Colonic mucosa (tissue), 4 donors: Measurements from ENCODE around the gene SERPINB10. TPM values are rescaled to one million over a fixed set of nuclear protein-coding genes. Genes with fewer than 3 reads are reported as not detected.

Experiments used
- DNase-seq: peaks from one replicate; pipeline ENCODE4 v3.0.0-alpha.2; 2020
- H3K27ac ChIP-seq: fragments of 200-600 bp; one replicate; pipeline ENCODE4 v1.8.0; 2021
- H3K27me3 ChIP-seq: fragments of 200-600 bp; one replicate; pipeline ENCODE4 v1.8.0; 2021
- H3K36me3 ChIP-seq: fragments of 200-600 bp; one replicate; pipeline ENCODE4 v1.8.0; 2021
- H3K4me1 ChIP-seq: fragments of 200-600 bp; one replicate; pipeline ENCODE4 v1.8.0; 2021; ENCODE audit warnings: mild to moderate bottlenecking
- H3K4me3 ChIP-seq: fragments of 200-600 bp; one replicate; pipeline ENCODE4 v1.8.0; 2021
- H3K9ac ChIP-seq, 2 donors: one replicate each; pipeline ENCODE4 v1.7.0; 2013; ENCODE audit warnings: control low read depth in 2 of 2, low read depth in 2 of 2, low read length in 2 of 2
- H3K9me3 ChIP-seq: fragments of 200-600 bp; one replicate; pipeline ENCODE4 v1.8.0; 2021
- CTCF ChIP-seq: fragments of 200-600 bp; IDR thresholded peaks from one replicate; pipeline ENCODE4 v1.8.0; 2022; ENCODE audit warnings: antibody characterized with exemption, mild to moderate bottlenecking
- intact Hi-C: fragments of 100-400 bp; cut with DNase I; formaldehyde crosslinking; loops from one replicate; pipeline ENCODE4 v1.14.1; 2022
- total RNA-seq, 2 donors: library from RNA; stranded (reverse); fragmentation: NEBNext Ultra II Directional in 1 of 2; extraction: Animal tissue kit (Norgen Biotek cat#: 25700) in 1 of 2; gene quantifications; one replicate each; pipeline ENCODE4 v1.2.1, GENCODE V29; 2021
- donor health status: healthy.
- donor health status: DM: no; HTN: no; CAD: no.
- donor health status: DM: no; HTN: no; CAD: no.

Gene SERPINB10
- total RNA-seq, 2 donors from 2014 or later, result not detected

GRCh38 chr18:63878925-63879324 is 28.8 kb upstream of the SERPINB10 start:
- no peak for TF ChIP-seq CTCF
- H3K36me3 ChIP-seq, result no peaks in the 10 kb centered on the region
- H3K27ac ChIP-seq, result no peak overlapping the region
- H3K9ac ChIP-seq, result no peak overlapping the region
- no peaks in the 10 kb centered on the region for H3K27me3 ChIP-seq
- intact Hi-C loops, result no loop called here
- no peak for DNase-seq
- no peaks in the 10 kb centered on the region for H3K9me3 ChIP-seq
- H3K4me1 ChIP-seq, result no peaks in the 10 kb centered on the region
- H3K4me3 ChIP-seq, result no peak overlapping the region

GRCh38 chr18:63879709-63880108 is 28.0 kb upstream of the SERPINB10 start:
- no peak for DNase-seq
- Histone ChIP-seq H3K27me3 (no peaks in the 10 kb centered on the region), H3K27ac (no peak overlapping the region), H3K9me3 (no peaks in the 10 kb centered on the region), H3K9ac (no peak overlapping the region), H3K36me3 (no peaks in the 10 kb centered on the region), H3K4me3 (no peak overlapping the region), H3K4me1 (no peaks in the 10 kb centered on the region)
- intact Hi-C loops, result no loop called here
- TF ChIP-seq CTCF, result no peak

- Histone ChIP-seq H3K4me3 (no peak overlapping the region), H3K9ac (no peak overlapping the region), H3K9me3 (no peaks in the 10 kb centered on the region), H3K4me1 (no peaks in the 10 kb centered on the region), H3K27me3 (no peaks in the 10 kb centered on the region), H3K27ac (no peak overlapping the region), H3K36me3 (no peaks in the 10 kb centered on the region)
- intact Hi-C loops, result no loop called here
- no peak for TF ChIP-seq CTCF
- no peak for DNase-seq
Observed at GRCh38 chr18:63881851-63882250, 25.9 kb upstream of the SERPINB10 start.

GRCh38 chr18:63882333-63883141 is 25.2 kb upstream of the SERPINB10 start:
- H3K9me3 ChIP-seq, result no peaks in the 10 kb centered on the region
- intact Hi-C loops, result no loop called here
- H3K27ac ChIP-seq, result no peak overlapping the region
- no peak overlapping the region for H3K9ac ChIP-seq
- DNase-seq, result no peak
- H3K4me1 ChIP-seq, result no peaks in the 10 kb centered on the region
- no peak overlapping the region for H3K4me3 ChIP-seq
- TF ChIP-seq CTCF, result no peak
- H3K27me3 ChIP-seq, result no peaks in the 10 kb centered on the region
- H3K36me3 ChIP-seq, result no peaks in the 10 kb centered on the region

GRCh38 chr18:63883617-63884016 is 24.1 kb upstream of the SERPINB10 start:
- no peak for TF ChIP-seq CTCF
- intact Hi-C loops, result no loop called here
- Histone ChIP-seq H3K4me3 (no peak overlapping the region), H3K27ac (no peak overlapping the region), H3K27me3 (no peaks in the 10 kb centered on the region), H3K9ac (no peak overlapping the region), H3K4me1 (no peaks in the 10 kb centered on the region), H3K9me3 (no peaks in the 10 kb centered on the region), H3K36me3 (no peaks in the 10 kb centered on the region)
- no peak for DNase-seq
